B cell (primary cell): Measurements from ENCODE around the gene RILPL1. TPM values are rescaled to one million over a fixed set of nuclear protein-coding genes. Genes with fewer than 3 reads are reported as not detected.
"Not testable (repeated sequence)": the region's sequence is repeated elsewhere in the genome, so short reads cannot be mapped to it uniquely, and the experiment has no call there.

ENCODE experiments used
- ATAC-seq: fragments of 200-7000 bp; cut with Tn5 transposase; one replicate; pipeline ENCODE4 v1.10.0; 2021; ENCODE audit warnings: low read depth, mild to moderate bottlenecking, moderate number of reproducible peaks, moderate library complexity
- CTCF ChIA-PET: fragments of 350-600 bp; sonication (Branson Sonifier 250); formaldehyde crosslinking; loops from one replicate; lab custom pipeline; 2021; ENCODE audit warnings: antibody characterized with exemption, inconsistent platforms; lab: Charles Lee
- POLR2A ChIA-PET: fragments of 350-600 bp; sonication (Branson Sonifier 250); formaldehyde crosslinking; loops from one replicate; lab custom pipeline; 2021; ENCODE audit warnings: antibody characterized with exemption; lab: Charles Lee
- DNase-seq: peaks from one replicate; pipeline ENCODE4 v3.0.0; 2013
- H2AFZ ChIP-seq: 2 replicates; pipeline ENCODE4 v1.6.1; 2012; ENCODE audit warnings: mild to moderate bottlenecking, low read depth, low read length; ENCODE audit not compliant: insufficient read depth, poor library complexity, severe bottlenecking
- H3K27ac ChIP-seq, 2 donors: 1 replicate in 1 of 2; 2 replicates in 1 of 2; pipeline ENCODE4 v1.5.1; 2012 to 2013; ENCODE audit warnings: low read length in 2 of 2, mild to moderate bottlenecking in 2 of 2, moderate library complexity in 1 of 2
- H3K27me3 ChIP-seq, 4 experiments: fragments of 200-600 bp in 1 of 4; sonication (generic) in 1 of 4; replicated peaks in 1 of 4; 1 replicate in 2 of 4; 2 replicates in 2 of 4; pipeline versions ENCODE4 v1.6.1 to v1.7.0; 2013 to 2016; ENCODE audit warnings: low read length in 3 of 4, mild to moderate bottlenecking in 2 of 4, mixed read lengths in 1 of 4, moderate library complexity in 1 of 4; ENCODE audit not compliant: insufficient read depth in 4 of 4, control insufficient read depth in 3 of 4; ENCODE audit errors: control extremely low read depth in 1 of 4
- H3K36me3 ChIP-seq, 2 experiments: replicated peaks in 1 of 2; 1 replicate in 1 of 2; 2 replicates in 1 of 2; pipeline versions ENCODE4 v1.6.1 to v1.7.1; 2013; ENCODE audit warnings: low read length in 1 of 2; ENCODE audit not compliant: insufficient read depth in 2 of 2, control insufficient read depth in 1 of 2; ENCODE audit errors: control extremely low read depth in 1 of 2, extremely low read depth in 1 of 2
- H3K4me1 ChIP-seq, 2 donors: fragments of 200-600 bp in 1 of 2; sonication (generic) in 1 of 2; 1 replicate in 1 of 2; 2 replicates in 1 of 2; pipeline versions ENCODE4 v1.5.1 to v1.6.1; 2013 to 2017; ENCODE audit warnings: low read length in 2 of 2; ENCODE audit not compliant: control insufficient read depth in 2 of 2, insufficient read depth in 2 of 2
- H3K4me2 ChIP-seq: replicated peaks from 2 replicates; pipeline ENCODE3; 2012; ENCODE audit warnings: mild to moderate bottlenecking, low read depth, low read length; ENCODE audit not compliant: poor library complexity, severe bottlenecking
- H3K4me3 ChIP-seq, 5 experiments: fragments of 200-600 bp in 1 of 5; sonication (generic) in 1 of 5; 1 replicate in 3 of 5; 2 replicates in 2 of 5; pipeline versions ENCODE4 v1.5.1 to v1.7.0; 2011 to 2016; ENCODE audit warnings: low read length in 4 of 5, mild to moderate bottlenecking in 4 of 5, low read depth in 2 of 5, control low read depth in 1 of 5, moderate library complexity in 1 of 5; ENCODE audit not compliant: insufficient read depth in 1 of 5; ENCODE audit errors: control extremely low read depth in 1 of 5, extremely low read depth in 1 of 5
- H3K79me2 ChIP-seq: fragments of 200-600 bp; sonication (generic); one replicate; pipeline ENCODE4 v1.6.0; 2016; ENCODE audit warnings: low read length; ENCODE audit not compliant: control insufficient read depth, insufficient read depth
- H3K9ac ChIP-seq: fragments of 200-600 bp; sonication (generic); 2 replicates; pipeline ENCODE4 v1.6.1; 2017; ENCODE audit warnings: mild to moderate bottlenecking, low read length, moderate library complexity
- H3K9me3 ChIP-seq, 3 donors: one replicate each; pipeline versions ENCODE4 v1.6.1 to v1.7.1; 2013; ENCODE audit warnings: low read length in 2 of 3; ENCODE audit not compliant: control insufficient read depth in 2 of 3, insufficient read depth in 1 of 3; ENCODE audit errors: control extremely low read depth in 1 of 3
- H4K20me1 ChIP-seq: 2 replicates; pipeline ENCODE4 v1.6.0; 2012; ENCODE audit warnings: mild to moderate bottlenecking, low read length; ENCODE audit not compliant: insufficient read depth, control insufficient read depth, poor library complexity, severe bottlenecking
- H3K27ac Mint-ChIP-seq: one replicate; pipeline ENCODE4 v1.8.0; 2021; ENCODE audit warnings: mixed read lengths
- H3K27me3 Mint-ChIP-seq: one replicate; pipeline ENCODE4 v1.8.0; 2021; ENCODE audit warnings: mixed read lengths
- H3K4me1 Mint-ChIP-seq: one replicate; pipeline ENCODE4 v1.8.0; 2021; ENCODE audit warnings: mixed read lengths
- H3K4me3 Mint-ChIP-seq: one replicate; pipeline ENCODE4 v1.8.0; 2021; ENCODE audit warnings: mixed read lengths
- H3K9me3 Mint-ChIP-seq: one replicate; pipeline ENCODE4 v1.8.0; 2022; ENCODE audit warnings: mixed read lengths; ENCODE audit not compliant: insufficient read depth
- CTCF ChIP-seq: fragments of 200-600 bp; IDR thresholded peaks from one replicate; pipeline ENCODE4 v1.8.0; 2022; ENCODE audit warnings: antibody characterized with exemption, mild to moderate bottlenecking
- EZH2 ChIP-seq: IDR thresholded peaks from 2 replicates; pipeline ENCODE4 v1.6.1; 2012; ENCODE audit warnings: borderline replicate concordance, low read depth, mild to moderate bottlenecking, moderate library complexity, low read length; ENCODE audit not compliant: insufficient read depth, poor library complexity, severe bottlenecking
- WGBS: methylation state at CpG from one replicate; pipeline ENCODE4 v1.1.5; 2013; ENCODE audit warnings: missing lambda C conversion rate; ENCODE audit not compliant: insufficient coverage; 5-methylcytosine and 5-hydroxymethylcytosine counted together
- intact Hi-C: fragments of 100-400 bp; cut with micrococcal nuclease; formaldehyde crosslinking; loops from one replicate; pipeline ENCODE4 v1.10.0; 2022
- polyA plus RNA-seq: library from polyadenylated mRNA; depleted of rRNA; stranded (reverse); fragments of >200 nt; gene quantifications from 2 replicates; pipeline ENCODE4 v1.2.3, GENCODE V29; 2012
- total RNA-seq, 2 donors: library from RNA; stranded (reverse); fragments of 120-200 nt in 1 of 2; gene quantifications; 1 replicate in 1 of 2; 2 replicates in 1 of 2; pipeline versions ENCODE4 v1.2.3 to v1.2.4, GENCODE V29; 2013 to 2022

RILPL1 gene
- total and polyA plus RNA-seq, 2 donors (not counting 1 experiment from before 2014, with no cell fraction given): 2.6 to 2.8 TPM

- no peaks in the 10 kb centered on the region for H3K27me3 ChIP-seq
- intact Hi-C loops: no loop called here
- H3K9ac ChIP-seq: no peak overlapping the region
- no peak overlapping the region for H3K27ac ChIP-seq
- no peak overlapping the region for H3K4me2 ChIP-seq
- ChIA-PET CTCF (no interaction called here), POLR2A (no interaction called here)
- Mint-ChIP-seq H3K27ac (no peak overlapping the region), H3K4me3 (no peak overlapping the region), H3K9me3 (no peaks in the 10 kb centered on the region), H3K4me1 (no peaks in the 10 kb centered on the region), H3K27me3 (peaks cover 20% of the 10 kb centered on the region)
- H4K20me1 ChIP-seq: no peaks in the 10 kb centered on the region
- DNase-seq (no peak), ATAC-seq (no peak)
- WGBS: 88% methylated on average over 1 of the region's 4 CpGs
- H3K4me3 ChIP-seq: no peak overlapping the region
- no peak overlapping the region for H2AFZ ChIP-seq
- no peak for TF ChIP-seq CTCF
- TF ChIP-seq EZH2: no peak
- H3K9me3 ChIP-seq: peaks cover 0 to 2% (median 0%) of the 10 kb centered on the region in 3 donors
- H3K4me1 ChIP-seq: no peaks in the 10 kb centered on the region
- H3K79me2 ChIP-seq: no peaks in the 10 kb centered on the region
- no peaks in the 10 kb centered on the region for H3K36me3 ChIP-seq
Observed at GRCh38 chr12:123571343-123571813, 37.9 kb upstream of the RILPL1 start.

- no peaks in the 10 kb centered on the region for H3K4me1 Mint-ChIP-seq
- peaks cover 3% of the 10 kb centered on the region for H3K27me3 Mint-ChIP-seq
- 28% methylated on average over 3 of the region's 3 CpGs for WGBS
- Histone ChIP-seq H4K20me1 (no peaks in the 10 kb centered on the region), H3K9ac (no peak overlapping the region), H3K4me1 (no peaks in the 10 kb centered on the region), H3K9me3 (no peaks in the 10 kb centered on the region), H3K4me2 (no peak overlapping the region), H3K4me3 (no peak overlapping the region), H3K27me3 (no peaks in the 10 kb centered on the region), H3K27ac (no peak overlapping the region), H2AFZ (no peak overlapping the region), H3K36me3 (no peaks in the 10 kb centered on the region), H3K79me2 (no peaks in the 10 kb centered on the region)
- no peak for TF ChIP-seq EZH2
- no peak for TF ChIP-seq CTCF
- DNase-seq (no peak), ATAC-seq (no peak)
- intact Hi-C loops: no loop called here
- no peak overlapping the region for H3K4me3 Mint-ChIP-seq
- no peak overlapping the region for H3K27ac Mint-ChIP-seq
- CTCF ChIA-PET: no interaction called here
- no peaks in the 10 kb centered on the region for H3K9me3 Mint-ChIP-seq
- POLR2A ChIA-PET: no interaction called here
Observed at GRCh38 chr12:123559468-123559867, 25.9 kb upstream of the RILPL1 start.

- H3K9me3 Mint-ChIP-seq, H3K4me1 Mint-ChIP-seq, CTCF ChIA-PET: not testable (repeated sequence)
Observed at GRCh38 chr12:123558487-123558886, 25.0 kb upstream of the RILPL1 start.

More at GRCh38 chr12:123558487-123558886, 25.0 kb upstream of the RILPL1 start:
- H3K9me3 ChIP-seq, DNase-seq, ATAC-seq, H4K20me1 ChIP-seq, H3K27ac Mint-ChIP-seq, H3K4me3 Mint-ChIP-seq, H3K36me3 ChIP-seq, H2AFZ ChIP-seq, H3K27me3 ChIP-seq, H3K27ac ChIP-seq, H3K4me1 ChIP-seq, H3K9ac ChIP-seq, H3K27me3 Mint-ChIP-seq, H3K4me3 ChIP-seq, H3K79me2 ChIP-seq, H3K4me2 ChIP-seq, intact Hi-C loops, POLR2A ChIA-PET: not testable (repeated sequence)
- 97% methylated on average over 12 of the region's 14 CpGs for WGBS
